ENCODE data around the gene HSD17B8.

The HSD17B8 gene

DNA sequence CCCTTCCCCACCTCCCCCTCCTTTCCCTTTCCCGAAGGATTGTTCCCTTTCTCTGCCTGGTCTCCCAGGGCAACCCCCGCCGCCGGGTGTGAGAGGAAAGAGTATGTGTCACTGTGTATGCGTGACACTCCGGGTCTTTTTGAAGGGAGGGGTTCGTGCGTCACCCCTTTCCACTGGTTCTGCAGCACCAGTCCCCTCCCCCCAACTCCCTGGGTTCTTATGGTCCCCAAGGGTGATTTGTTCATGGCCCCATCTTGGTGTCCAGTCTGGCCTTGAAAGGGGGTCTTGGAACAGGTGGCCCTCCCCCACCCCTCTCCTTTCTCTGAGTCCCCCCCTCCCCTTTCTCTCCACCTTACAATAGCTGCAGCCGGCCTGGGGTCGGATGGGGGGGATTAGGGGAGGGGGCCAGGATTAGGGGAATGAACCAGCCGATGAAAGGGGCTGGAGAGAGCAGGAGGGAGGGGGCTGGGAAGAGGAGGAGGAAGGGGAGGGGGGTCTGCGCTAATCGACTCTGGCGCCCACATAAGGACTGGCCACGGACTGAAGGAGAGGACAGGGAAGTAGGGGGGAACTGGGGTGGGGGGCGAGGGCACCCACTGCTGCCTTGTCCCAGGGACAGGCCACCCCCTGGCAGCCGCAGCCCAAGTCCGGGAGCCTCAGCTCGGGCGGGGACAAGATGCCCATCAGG is 2.6 kb downstream of the HSD17B8 start:
- Histone ChIP-seq H3K4me3 (ENCODE audit: low read length) (peak overlapping the region; percentile 85), H3K27me3 (ENCODE audit: control insufficient read depth, insufficient read depth, low read length) (no peaks in the 10 kb centered on the region), H3K9ac (ENCODE audit: low read length) (no peak overlapping the region), H3K36me3 (ENCODE audit: control insufficient read depth, insufficient read depth, low read length) (peaks cover 18% of the 10 kb centered on the region), H3K4me1 (ENCODE audit: control insufficient read depth, insufficient read depth, low read length) (peaks cover 14% of the 10 kb centered on the region), H3K27ac (ENCODE audit: low read depth, low read length) (no peak overlapping the region)

DNA sequence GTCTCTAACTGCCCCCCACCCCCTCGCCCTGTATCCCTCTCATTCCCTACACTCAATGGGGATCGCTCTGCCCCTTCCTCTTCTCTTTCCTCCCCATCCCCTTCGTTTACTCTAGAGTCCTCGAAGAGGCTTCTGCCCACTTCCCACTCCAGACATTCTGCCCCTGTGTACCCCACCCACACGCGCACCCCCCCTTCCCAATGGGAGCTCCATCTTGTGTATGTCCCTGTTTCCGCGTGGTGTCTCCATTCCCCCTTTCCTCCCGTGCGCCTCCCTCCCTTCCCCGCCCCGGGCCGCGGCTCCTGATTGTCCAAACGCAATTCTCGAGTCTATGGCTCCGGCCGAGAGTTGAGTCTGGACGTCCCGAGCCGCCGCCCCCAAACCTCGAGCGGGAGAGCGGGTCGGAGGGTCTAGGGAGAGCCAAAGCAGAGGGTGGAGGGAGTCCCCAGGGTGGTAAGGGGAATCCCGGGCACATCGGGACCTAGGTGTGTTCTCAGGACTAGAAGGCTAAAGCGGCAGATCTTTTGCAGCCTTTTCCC is 3.2 kb downstream of the HSD17B8 start:
- Histone ChIP-seq H3K4me3 (ENCODE audit: low read length) (peak overlapping the region; percentile 85), H3K27ac (ENCODE audit: low read depth, low read length) (peak overlapping the region; percentile 91), H3K27me3 (ENCODE audit: control insufficient read depth, insufficient read depth, low read length) (no peaks in the 10 kb centered on the region), H3K9ac (ENCODE audit: low read length) (peak overlapping the region; percentile 100), H3K4me1 (ENCODE audit: control insufficient read depth, insufficient read depth, low read length) (peaks cover 8% of the 10 kb centered on the region), H3K36me3 (ENCODE audit: control insufficient read depth, insufficient read depth, low read length) (peaks cover 16% of the 10 kb centered on the region)

DNA sequence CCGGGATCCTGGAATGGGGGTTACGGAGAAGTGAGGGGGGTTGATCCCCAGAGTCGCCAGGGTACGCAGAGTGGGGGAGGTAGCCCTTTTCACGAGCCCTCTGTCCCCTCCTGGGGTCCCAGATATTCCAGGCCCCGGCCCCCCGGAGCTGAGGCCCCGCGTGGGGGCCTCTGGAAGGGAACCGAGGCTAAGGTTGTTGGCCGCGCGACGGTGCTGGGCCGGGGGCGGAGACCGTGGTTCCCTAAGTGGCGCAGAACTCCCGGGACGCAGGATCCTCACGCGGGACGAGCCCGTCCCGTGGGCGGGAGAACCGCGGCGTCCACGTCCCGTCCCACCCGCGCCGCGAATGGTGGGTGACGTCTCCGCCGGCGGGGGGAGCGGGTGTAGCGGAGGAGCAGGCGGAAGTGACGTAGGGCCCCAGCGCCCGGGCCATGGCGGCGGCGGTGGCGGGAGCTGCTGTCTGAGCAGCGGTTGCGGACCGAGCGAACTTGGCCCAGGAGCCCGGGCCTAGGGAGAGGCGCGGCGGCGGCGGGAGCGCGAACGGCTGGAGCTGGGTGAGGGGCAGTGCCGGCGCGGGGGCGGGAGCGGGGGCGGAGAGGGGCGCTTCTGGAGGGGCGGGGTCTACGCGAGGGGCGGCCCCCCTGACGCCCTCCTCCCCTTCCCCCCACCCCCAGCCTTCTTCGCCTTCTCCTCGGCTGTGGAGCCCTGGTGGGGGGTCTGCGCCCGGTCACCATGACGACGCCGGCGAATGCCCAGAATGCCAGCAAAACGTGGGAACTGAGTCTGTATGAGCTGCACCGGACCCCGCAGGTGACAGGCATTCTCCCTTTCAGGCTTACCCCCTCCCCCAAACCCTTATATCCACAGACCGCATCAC is 3.9 kb downstream of the HSD17B8 start, which contains the start of gene RING1:
RING1 (plus strand) TSS at position 410 of the 877 bp plus-strand sequence; CDS start at position 733, 323 bp downstream.
- Histone ChIP-seq H3K36me3 (ENCODE audit: control insufficient read depth, insufficient read depth, low read length) (peaks cover 11% of the 10 kb centered on the region), H3K27ac (ENCODE audit: low read depth, low read length) (peak within 1 kb of the TSS; percentile 91), H3K4me3 (ENCODE audit: low read length) (peak within 1 kb of the TSS; percentile 85), H3K27me3 (ENCODE audit: control insufficient read depth, insufficient read depth, low read length) (no peaks in the 10 kb centered on the region), H3K9ac (ENCODE audit: low read length) (peak within 1 kb of the TSS; percentile 100), H3K4me1 (ENCODE audit: control insufficient read depth, insufficient read depth, low read length) (peaks cover 8% of the 10 kb centered on the region)

DNA sequence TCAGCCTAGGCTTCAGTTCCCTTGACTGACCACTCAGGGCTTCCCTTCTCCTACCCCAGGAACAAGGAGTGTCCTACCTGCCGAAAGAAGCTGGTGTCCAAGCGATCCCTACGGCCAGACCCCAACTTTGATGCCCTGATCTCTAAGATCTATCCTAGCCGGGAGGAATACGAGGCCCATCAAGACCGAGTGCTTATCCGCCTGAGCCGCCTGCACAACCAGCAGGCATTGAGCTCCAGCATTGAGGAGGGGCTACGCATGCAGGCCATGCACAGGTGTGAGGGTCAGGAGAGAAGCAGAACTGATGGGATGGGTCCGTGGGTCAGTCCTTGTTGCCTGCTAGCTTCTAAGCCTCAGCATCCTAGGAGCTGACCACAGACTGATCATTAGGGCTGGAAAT is 5.4 kb downstream of the HSD17B8 start:
- H3K27ac ChIP-seq (ENCODE audit: low read depth, low read length) = no peak overlapping the region
- H3K9ac ChIP-seq (ENCODE audit: low read length) = no peak overlapping the region
- H3K4me3 ChIP-seq (ENCODE audit: low read length) = no peak overlapping the region
- peaks cover 6% of the 10 kb centered on the region for H3K4me1 ChIP-seq (ENCODE audit: control insufficient read depth, insufficient read depth, low read length)
- peaks cover 5% of the 10 kb centered on the region for H3K36me3 ChIP-seq (ENCODE audit: control insufficient read depth, insufficient read depth, low read length)
- H3K27me3 ChIP-seq (ENCODE audit: control insufficient read depth, insufficient read depth, low read length) = no peaks in the 10 kb centered on the region

DNA sequence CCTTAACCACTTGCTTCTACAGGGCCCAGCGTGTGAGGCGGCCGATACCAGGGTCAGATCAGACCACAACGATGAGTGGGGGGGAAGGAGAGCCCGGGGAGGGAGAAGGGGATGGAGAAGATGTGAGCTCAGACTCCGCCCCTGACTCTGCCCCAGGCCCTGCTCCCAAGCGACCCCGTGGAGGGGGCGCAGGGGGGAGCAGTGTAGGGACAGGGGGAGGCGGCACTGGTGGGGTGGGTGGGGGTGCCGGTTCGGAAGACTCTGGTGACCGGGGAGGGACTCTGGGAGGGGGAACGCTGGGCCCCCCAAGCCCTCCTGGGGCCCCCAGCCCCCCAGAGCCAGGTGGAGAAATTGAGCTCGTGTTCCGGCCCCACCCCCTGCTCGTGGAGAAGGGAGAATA is 6.7 kb downstream of the HSD17B8 start:
- H3K27me3 ChIP-seq (ENCODE audit: control insufficient read depth, insufficient read depth, low read length) = no peaks in the 10 kb centered on the region
- H3K27ac ChIP-seq (ENCODE audit: low read depth, low read length) = no peak overlapping the region
- H3K4me1 ChIP-seq (ENCODE audit: control insufficient read depth, insufficient read depth, low read length) = peaks cover 6% of the 10 kb centered on the region
- peaks cover 5% of the 10 kb centered on the region for H3K36me3 ChIP-seq (ENCODE audit: control insufficient read depth, insufficient read depth, low read length)
- H3K9ac ChIP-seq (ENCODE audit: low read length) = no peak overlapping the region
- H3K4me3 ChIP-seq (ENCODE audit: low read length) = no peak overlapping the region

DNA sequence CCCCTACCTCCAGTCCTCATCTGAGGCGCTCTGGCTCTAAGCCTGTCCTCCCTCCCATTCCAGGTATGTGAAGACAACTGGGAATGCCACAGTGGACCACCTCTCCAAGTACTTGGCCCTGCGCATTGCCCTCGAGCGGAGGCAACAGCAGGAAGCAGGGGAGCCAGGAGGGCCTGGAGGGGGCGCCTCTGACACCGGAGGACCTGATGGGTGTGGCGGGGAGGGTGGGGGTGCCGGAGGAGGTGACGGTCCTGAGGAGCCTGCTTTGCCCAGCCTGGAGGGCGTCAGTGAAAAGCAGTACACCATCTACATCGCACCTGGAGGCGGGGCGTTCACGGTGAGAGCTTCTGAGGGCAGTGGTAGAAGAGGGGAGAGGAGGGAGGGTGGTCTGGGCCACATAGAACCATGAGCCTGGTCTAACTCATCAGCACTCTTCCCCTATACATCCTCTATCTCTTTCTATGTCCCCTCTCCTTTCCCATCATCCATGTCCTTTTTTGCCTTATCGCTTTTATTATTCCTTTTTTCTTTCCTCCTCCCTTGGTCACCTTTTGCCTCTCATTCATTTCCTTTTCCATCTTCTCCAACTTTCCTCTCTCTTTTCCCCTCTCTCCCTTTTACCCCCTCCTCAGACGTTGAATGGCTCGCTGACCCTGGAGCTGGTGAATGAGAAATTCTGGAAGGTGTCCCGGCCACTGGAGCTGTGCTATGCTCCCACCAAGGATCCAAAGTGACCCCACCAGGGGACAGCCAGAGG is 7.4 kb downstream of the HSD17B8 start:
- H3K4me3 ChIP-seq (ENCODE audit: low read length) = no peak overlapping the region
- H3K36me3 ChIP-seq (ENCODE audit: control insufficient read depth, insufficient read depth, low read length) = peaks cover 5% of the 10 kb centered on the region
- no peak overlapping the region for H3K27ac ChIP-seq (ENCODE audit: low read depth, low read length)
- H3K9ac ChIP-seq (ENCODE audit: low read length) = no peak overlapping the region
- peaks cover 6% of the 10 kb centered on the region for H3K4me1 ChIP-seq (ENCODE audit: control insufficient read depth, insufficient read depth, low read length)
- H3K27me3 ChIP-seq (ENCODE audit: control insufficient read depth, insufficient read depth, low read length) = no peaks in the 10 kb centered on the region

DNA sequence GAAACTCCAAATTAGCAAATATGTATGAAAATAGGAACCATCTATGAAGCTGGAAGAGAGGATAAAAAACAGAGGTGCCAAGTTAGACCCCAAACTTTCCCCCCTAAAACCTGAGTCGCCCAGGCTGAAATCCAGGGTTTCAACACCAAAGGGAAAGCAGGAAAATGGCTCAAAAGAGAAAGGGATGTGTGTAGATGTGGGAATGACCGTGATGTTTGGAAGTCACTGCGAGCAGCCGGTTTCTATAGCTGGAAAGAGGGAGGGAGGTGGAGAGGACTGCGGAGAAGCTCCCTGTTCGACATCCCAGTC is 8.4 kb downstream of the HSD17B8 start:
- no peaks in the 10 kb centered on the region for H3K27me3 ChIP-seq (ENCODE audit: control insufficient read depth, insufficient read depth, low read length)
- H3K27ac ChIP-seq (ENCODE audit: low read depth, low read length) = no peak overlapping the region
- no peak overlapping the region for H3K9ac ChIP-seq (ENCODE audit: low read length)
- H3K36me3 ChIP-seq (ENCODE audit: control insufficient read depth, insufficient read depth, low read length) = peaks cover 5% of the 10 kb centered on the region
- peaks cover 3% of the 10 kb centered on the region for H3K4me1 ChIP-seq (ENCODE audit: control insufficient read depth, insufficient read depth, low read length)
- peak overlapping the region; percentile 69 for H3K4me3 ChIP-seq (ENCODE audit: low read length)

DNA sequence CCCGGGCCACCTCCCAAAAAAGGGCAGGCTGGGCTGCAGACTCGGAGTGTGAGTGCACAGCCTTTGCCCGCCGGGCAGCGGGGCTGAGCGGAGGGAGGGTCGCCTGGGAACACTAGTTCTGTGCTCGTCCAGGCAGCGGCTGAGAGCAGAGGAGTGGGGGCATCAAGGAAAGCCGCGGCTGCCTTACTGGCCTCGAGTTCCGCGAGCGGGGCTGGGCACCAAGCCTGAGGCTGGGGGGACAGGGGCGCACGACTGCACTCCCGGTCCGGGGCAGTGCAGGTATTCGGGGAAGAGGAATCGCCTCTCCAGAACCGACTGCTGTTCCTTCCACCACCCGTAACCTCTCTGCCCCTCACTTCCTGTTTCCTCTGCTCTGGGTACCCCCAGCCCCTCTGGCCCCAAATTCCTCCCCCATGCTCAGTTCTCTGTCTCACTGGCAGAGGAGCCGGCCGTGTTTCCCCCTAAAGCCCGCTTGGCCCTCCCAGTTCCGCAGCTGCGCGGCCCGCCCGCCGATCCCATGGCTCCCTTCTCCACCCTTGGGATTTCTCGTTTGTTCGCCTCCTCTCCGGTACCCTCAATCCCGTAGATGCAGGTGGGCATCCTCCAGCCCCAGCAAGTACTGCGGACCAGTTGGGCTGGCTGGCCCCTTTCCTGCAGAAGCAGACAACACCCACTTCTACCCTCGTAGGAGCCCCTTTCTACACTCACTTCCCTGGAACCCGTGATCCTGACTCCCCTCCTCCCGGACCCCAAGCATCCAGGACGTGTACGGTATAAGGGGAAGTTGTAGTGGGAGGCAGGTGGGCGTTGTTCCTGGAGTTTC is 8.9 kb downstream of the HSD17B8 start:
- H3K27ac ChIP-seq (ENCODE audit: low read depth, low read length) = no peak overlapping the region
- peaks cover 3% of the 10 kb centered on the region for H3K4me1 ChIP-seq (ENCODE audit: control insufficient read depth, insufficient read depth, low read length)
- peaks cover 5% of the 10 kb centered on the region for H3K36me3 ChIP-seq (ENCODE audit: control insufficient read depth, insufficient read depth, low read length)
- no peaks in the 10 kb centered on the region for H3K27me3 ChIP-seq (ENCODE audit: control insufficient read depth, insufficient read depth, low read length)
- H3K9ac ChIP-seq (ENCODE audit: low read length) = no peak overlapping the region
- H3K4me3 ChIP-seq (ENCODE audit: low read length) = peak overlapping the region; percentile 69

DNA sequence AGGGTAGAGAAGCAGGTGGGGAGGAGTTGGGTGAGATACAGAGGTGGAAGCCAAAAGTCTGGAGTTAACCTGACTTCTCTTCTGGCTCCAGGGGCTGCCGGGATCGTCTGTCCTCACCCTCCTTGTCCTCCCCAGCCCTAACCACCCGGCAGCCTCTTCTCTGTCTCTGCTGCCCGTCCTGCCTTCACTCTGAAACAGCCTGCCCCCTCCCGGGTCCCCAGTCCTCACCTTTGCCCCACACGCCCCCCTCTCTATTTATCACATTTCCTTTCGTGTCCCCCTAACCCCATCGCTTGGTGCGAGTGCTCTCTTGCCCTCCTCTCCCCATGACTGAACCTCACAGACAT is 9.5 kb downstream of the HSD17B8 start:
- H3K9ac ChIP-seq (ENCODE audit: low read length) = no peak overlapping the region

DNA sequence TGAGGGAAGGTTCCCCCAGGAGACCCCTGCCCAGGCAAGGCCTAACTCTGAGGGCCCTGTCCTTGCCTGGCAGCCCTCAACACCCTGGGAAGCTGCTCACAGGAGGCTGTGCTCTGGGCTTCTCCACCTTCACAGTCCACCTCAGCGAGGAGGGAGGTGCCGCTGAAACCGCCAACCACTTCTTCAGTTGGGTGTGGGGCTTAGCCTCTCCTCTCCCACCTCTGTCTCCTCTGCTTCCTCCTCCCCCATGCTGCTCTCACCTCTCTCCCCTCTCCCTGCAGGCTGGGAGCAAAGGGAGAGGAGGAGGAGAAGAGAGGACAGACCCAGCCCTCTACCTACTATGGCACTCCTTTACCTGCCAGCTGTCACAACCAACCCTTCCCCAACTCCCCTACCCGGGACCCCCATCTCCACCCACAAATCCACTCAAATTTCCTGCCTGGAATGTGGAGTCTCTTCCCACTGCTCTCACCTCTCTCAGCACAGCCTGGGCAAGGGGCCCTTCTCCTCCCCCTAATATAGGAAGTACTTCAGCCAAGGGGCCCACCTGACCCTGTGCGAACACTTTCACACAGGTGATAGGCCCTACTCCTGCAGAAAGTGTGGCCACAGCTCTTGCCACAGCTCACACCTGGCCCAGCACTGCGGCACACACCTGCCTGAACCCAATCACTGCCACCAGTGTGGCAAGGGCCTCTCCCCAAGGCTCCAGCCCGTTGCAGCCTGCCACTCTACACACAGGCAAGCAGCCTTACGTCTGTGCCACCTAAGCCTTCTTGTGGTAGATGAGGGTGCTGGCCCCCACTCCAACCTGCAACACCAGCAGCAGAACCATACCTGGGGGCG is 11.0 kb downstream of the HSD17B8 start:
- Histone ChIP-seq H3K27ac (ENCODE audit: low read depth, low read length) (no peak overlapping the region), H3K4me3 (ENCODE audit: low read length) (no peak overlapping the region), H3K9ac (ENCODE audit: low read length) (no peak overlapping the region), H3K4me1 (ENCODE audit: control insufficient read depth, insufficient read depth, low read length) (peaks cover 3% of the 10 kb centered on the region), H3K27me3 (ENCODE audit: control insufficient read depth, insufficient read depth, low read length) (no peaks in the 10 kb centered on the region), H3K36me3 (ENCODE audit: control insufficient read depth, insufficient read depth, low read length) (peaks cover 2% of the 10 kb centered on the region)

More for the DNA sequence above, 9.5 kb downstream of the HSD17B8 start:
- Histone ChIP-seq H3K27ac (ENCODE audit: low read depth, low read length) (no peak overlapping the region), H3K36me3 (ENCODE audit: control insufficient read depth, insufficient read depth, low read length) (peaks cover 5% of the 10 kb centered on the region), H3K4me1 (ENCODE audit: control insufficient read depth, insufficient read depth, low read length) (peaks cover 3% of the 10 kb centered on the region), H3K4me3 (ENCODE audit: low read length) (peak overlapping the region; percentile 69), H3K27me3 (ENCODE audit: control insufficient read depth, insufficient read depth, low read length) (no peaks in the 10 kb centered on the region)

DNA sequence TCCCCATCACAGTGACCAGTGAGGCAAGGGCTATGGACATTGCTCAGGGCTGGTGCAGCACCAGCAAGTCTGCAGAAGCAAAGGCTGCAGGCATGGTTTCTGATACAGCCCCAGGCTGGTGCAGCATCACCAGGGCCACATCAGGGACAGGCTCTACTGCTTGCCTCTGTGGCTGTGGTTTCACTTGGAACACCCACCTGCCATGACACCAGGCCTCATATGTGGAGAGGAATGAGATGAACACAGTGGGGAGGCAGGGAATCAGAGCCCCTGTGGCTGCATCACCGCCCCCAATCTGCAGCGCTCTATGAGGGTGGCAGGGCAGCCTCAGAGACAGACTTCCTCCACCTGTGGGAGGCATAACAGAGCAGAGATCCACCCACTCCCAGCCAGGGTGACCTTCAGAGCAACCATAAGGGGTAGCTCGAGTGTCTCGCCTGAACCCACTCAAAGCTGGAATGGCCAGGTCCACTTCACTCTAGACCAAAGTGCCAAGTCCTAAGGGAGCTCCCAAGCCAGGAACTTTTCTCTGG is 11.7 kb downstream of the HSD17B8 start:
- Histone ChIP-seq H3K4me1 (ENCODE audit: control insufficient read depth, insufficient read depth, low read length) (peaks cover 3% of the 10 kb centered on the region), H3K27me3 (ENCODE audit: control insufficient read depth, insufficient read depth, low read length) (no peaks in the 10 kb centered on the region), H3K36me3 (ENCODE audit: control insufficient read depth, insufficient read depth, low read length) (no peaks in the 10 kb centered on the region), H3K9ac (ENCODE audit: low read length) (no peak overlapping the region), H3K27ac (ENCODE audit: low read depth, low read length) (no peak overlapping the region), H3K4me3 (ENCODE audit: low read length) (no peak overlapping the region)

All from rectal smooth muscle tissue (tissue), 1 donor.